ENCODE results near the gene ARID1B. TPM values are rescaled to one million over a fixed set of nuclear protein-coding genes. Genes with fewer than 3 reads are reported as not detected.

ARID1B gene
- total RNA-seq, 1 experiment from 2014 or later: 58.8 TPM

GRCh38 chr6:157090736-157091135 lies 313.6 kb downstream of the ARID1B start:
- H3K9me3 Mint-ChIP-seq (ENCODE audit: unreplicated experiment): no peaks in the 10 kb centered on the region
- no peak for DNase-seq
- Histone ChIP-seq H3K4me3 (ENCODE audit: low read depth, low read length) (no peak overlapping the region), H3K9me3 (no peaks in the 10 kb centered on the region), H3K36me3 (ENCODE audit: control insufficient read depth, insufficient read depth, low read length) (no peaks in the 10 kb centered on the region), H3K27me3 (replicated peaks; ENCODE audit: control insufficient read depth, insufficient read depth, low read length) (no peaks in the 10 kb centered on the region), H3K4me1 (0 out of 2 replicates have a peak, but pooled peaks cover 3% of the 10 kb centered on the region)
- CTCF ChIA-PET: no interaction called here
- no peak overlapping the region for H3K27ac Mint-ChIP-seq (ENCODE audit: unreplicated experiment)
- no peaks in the 10 kb centered on the region for H3K27me3 Mint-ChIP-seq (ENCODE audit: insufficient read depth, unreplicated experiment)
- no peak for TF ChIP-seq CTCF (IDR thresholded peaks at IDR 0.05; ENCODE audit: insufficient read depth in 1 of 2, low read depth in 1 of 2, low read length in 1 of 2, severe bottlenecking in 1 of 2, unreplicated experiment in 1 of 2)
- intact Hi-C loops (cut with micrococcal nuclease; ENCODE audit: unreplicated experiment): no loop called here
- no TSS peak for BruUV-seq (replicated peaks)
- no peak overlapping the region for H3K4me3 Mint-ChIP-seq (ENCODE audit: unreplicated experiment)
- peaks cover 19% of the 10 kb centered on the region for H3K4me1 Mint-ChIP-seq (ENCODE audit: low read depth, unreplicated experiment)
- POLR2A ChIA-PET: no interaction called here
- no peaks in the 10 kb centered on the region for H3K36me3 Mint-ChIP-seq (ENCODE audit: insufficient read depth, unreplicated experiment)

- Mint-ChIP-seq H3K36me3 (ENCODE audit: insufficient read depth, unreplicated experiment) (peaks cover under 1% of the 10 kb centered on the region), H3K4me1 (ENCODE audit: low read depth, unreplicated experiment) (peaks cover 24% of the 10 kb centered on the region), H3K4me3 (ENCODE audit: unreplicated experiment) (no peak overlapping the region), H3K27me3 (ENCODE audit: insufficient read depth, unreplicated experiment) (no peaks in the 10 kb centered on the region), H3K9me3 (ENCODE audit: unreplicated experiment) (no peaks in the 10 kb centered on the region), H3K27ac (ENCODE audit: unreplicated experiment) (no peak overlapping the region)
- H3K27me3 ChIP-seq (replicated peaks; ENCODE audit: control insufficient read depth, insufficient read depth, low read length): no peaks in the 10 kb centered on the region
- H3K9me3 ChIP-seq: no peaks in the 10 kb centered on the region
- no TSS peak for BruUV-seq (replicated peaks)
- TF ChIP-seq CTCF (IDR thresholded peaks at IDR 0.05; ENCODE audit: insufficient read depth in 1 of 2, low read depth in 1 of 2, low read length in 1 of 2, severe bottlenecking in 1 of 2, unreplicated experiment in 1 of 2): no peak
- peaks cover 6% of the 10 kb centered on the region for H3K4me1 ChIP-seq
- intact Hi-C loops (cut with micrococcal nuclease; ENCODE audit: unreplicated experiment): no loop called here
- no peaks in the 10 kb centered on the region for H3K36me3 ChIP-seq (ENCODE audit: control insufficient read depth, insufficient read depth, low read length)
- DNase-seq: no peak
- H3K4me3 ChIP-seq (ENCODE audit: low read depth, low read length): no peak overlapping the region
- ChIA-PET CTCF (no interaction called here), POLR2A (no interaction called here)
Observed at GRCh38 chr6:157091243-157091642, 314.1 kb downstream of the ARID1B start.

- no peaks in the 10 kb centered on the region for H3K27me3 Mint-ChIP-seq (ENCODE audit: insufficient read depth, unreplicated experiment)
- DNase-seq: no peak
- CTCF ChIA-PET: no interaction called here
- Histone ChIP-seq H3K4me3 (ENCODE audit: low read depth, low read length) (no peak overlapping the region), H3K9me3 (no peaks in the 10 kb centered on the region), H3K4me1 (peaks cover 13% of the 10 kb centered on the region), H3K36me3 (ENCODE audit: control insufficient read depth, insufficient read depth, low read length) (no peaks in the 10 kb centered on the region), H3K27me3 (replicated peaks; ENCODE audit: control insufficient read depth, insufficient read depth, low read length) (no peaks in the 10 kb centered on the region)
- POLR2A ChIA-PET: no interaction called here
- H3K27ac Mint-ChIP-seq (ENCODE audit: unreplicated experiment): no peak overlapping the region
- no TSS peak for BruUV-seq (replicated peaks)
- no peak overlapping the region for H3K4me3 Mint-ChIP-seq (ENCODE audit: unreplicated experiment)
- intact Hi-C loops (cut with micrococcal nuclease; ENCODE audit: unreplicated experiment): no loop called here
- peaks cover 7% of the 10 kb centered on the region for H3K36me3 Mint-ChIP-seq (ENCODE audit: insufficient read depth, unreplicated experiment)
- no peak for TF ChIP-seq CTCF (IDR thresholded peaks at IDR 0.05; ENCODE audit: insufficient read depth in 1 of 2, low read depth in 1 of 2, low read length in 1 of 2, severe bottlenecking in 1 of 2, unreplicated experiment in 1 of 2)
- H3K4me1 Mint-ChIP-seq (ENCODE audit: low read depth, unreplicated experiment): peaks cover 30% of the 10 kb centered on the region
- H3K9me3 Mint-ChIP-seq (ENCODE audit: unreplicated experiment): no peaks in the 10 kb centered on the region
Observed at GRCh38 chr6:157091856-157092460, 314.8 kb downstream of the ARID1B start.

Data from Caco-2 (cell line).